Stimulated activated CD8-positive, alpha-beta memory T cell treated with anti-CD3 and anti-CD28 coated beads, Interleukin-7, amount 100 ng/mL, for 48 hours (primary cell): Measurements from ENCODE around the gene DCAF5.
"Not testable (repeated sequence)": the region's sequence is repeated elsewhere in the genome, so short reads cannot be mapped to it uniquely, and the experiment has no call there.

Experiments
- DNase-seq, 2 donors: peaks; one replicate each; pipeline ENCODE4 v3.0.0-alpha.2; 2020; ENCODE audit warnings: low read depth in 1 of 2; ENCODE audit errors: extremely low read depth in 1 of 2

DCAF5 gene

DNA sequence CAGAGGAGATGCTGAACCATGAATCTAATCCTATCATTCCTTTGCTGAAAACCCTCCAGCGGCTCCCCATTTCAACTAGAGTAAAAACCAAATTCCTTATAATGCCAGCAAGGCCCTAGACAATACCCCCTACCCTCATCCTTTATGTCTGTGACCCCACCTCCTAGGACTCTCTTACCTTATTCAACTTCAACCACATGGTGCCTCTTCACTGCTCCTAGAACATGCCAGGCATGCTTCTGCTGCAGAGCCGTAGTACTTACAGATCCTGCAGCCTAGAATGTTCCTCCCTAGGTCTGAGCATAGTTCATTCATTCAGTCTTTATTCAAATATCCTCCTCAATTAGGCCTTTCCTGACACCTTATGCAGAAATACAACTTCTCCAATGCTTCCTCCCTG lies 54.9 kb downstream of the DCAF5 start:
- DNase-seq, result no peak

DNA sequence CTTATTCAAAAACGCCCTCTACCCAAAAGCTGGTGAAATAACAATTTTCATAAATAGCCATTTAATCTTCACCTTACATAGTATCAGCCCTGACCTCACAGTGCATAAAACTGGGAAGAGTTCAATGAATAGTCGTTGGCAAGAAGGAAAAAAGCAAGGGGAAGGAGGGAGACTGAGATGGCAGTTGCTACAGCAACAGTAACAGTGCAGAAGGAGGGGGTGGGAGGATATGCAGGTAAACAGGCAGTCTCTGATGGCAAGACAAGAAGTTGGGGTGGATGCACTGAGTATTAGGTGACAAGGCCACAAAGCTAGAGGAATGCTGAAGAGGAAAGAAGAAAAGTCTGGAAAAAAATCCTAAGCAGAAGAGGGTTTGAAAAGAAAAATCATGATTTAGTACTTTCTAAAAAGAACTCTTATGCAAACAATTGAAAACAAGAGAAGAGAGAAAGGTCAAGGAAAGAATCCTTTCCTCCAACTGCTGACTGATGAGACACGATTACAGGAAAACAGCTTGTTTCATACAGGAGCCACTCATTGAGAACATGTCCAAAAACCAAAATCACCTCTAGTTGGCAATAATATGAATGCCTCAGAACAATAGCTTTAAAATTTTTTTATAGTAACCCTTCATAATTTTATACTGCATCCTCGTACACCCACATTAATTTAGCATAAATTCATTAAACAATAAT lies 56.0 kb downstream of the DCAF5 start:
- DNase-seq, result no peak

DNA sequence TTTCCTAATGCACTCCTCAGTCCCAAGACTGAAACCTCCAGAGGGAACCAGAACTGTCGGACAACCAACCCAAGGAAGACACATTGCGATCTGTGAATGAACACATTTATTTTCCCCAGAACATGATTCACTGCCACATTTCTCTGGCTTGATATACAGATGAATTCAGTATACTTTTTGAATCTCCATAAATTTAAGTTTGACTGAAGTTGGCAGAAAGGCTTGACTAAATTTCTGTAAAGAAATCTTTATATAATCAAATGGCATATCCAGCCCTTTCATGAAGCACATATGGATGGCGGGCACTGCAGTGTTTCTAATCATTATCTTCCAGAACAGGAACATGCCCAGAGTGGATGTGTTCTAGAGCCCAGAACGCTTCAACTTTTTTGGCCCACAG lies 56.7 kb downstream of the DCAF5 start:
- DNase-seq, result no peak

DNA sequence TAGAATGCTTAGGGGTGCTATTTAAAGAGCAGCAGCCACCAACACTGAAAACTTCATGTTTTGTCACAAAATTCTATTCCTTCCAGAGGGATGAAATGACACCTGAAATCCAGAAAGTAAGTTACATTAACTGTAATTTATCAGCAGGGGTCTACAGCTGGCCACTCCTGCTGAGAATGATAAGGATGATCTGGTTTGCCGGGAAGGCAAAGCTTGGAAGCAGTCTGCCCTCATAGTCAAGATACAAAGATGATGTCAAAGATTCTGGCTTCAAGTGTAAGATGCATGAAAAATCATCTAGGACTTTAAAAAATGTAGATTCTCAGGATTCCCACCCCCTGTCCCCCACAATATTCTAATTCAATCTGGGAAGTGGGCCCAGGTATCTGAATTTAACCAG lies 58.4 kb downstream of the DCAF5 start:
- DNase-seq, result no peak

DNA sequence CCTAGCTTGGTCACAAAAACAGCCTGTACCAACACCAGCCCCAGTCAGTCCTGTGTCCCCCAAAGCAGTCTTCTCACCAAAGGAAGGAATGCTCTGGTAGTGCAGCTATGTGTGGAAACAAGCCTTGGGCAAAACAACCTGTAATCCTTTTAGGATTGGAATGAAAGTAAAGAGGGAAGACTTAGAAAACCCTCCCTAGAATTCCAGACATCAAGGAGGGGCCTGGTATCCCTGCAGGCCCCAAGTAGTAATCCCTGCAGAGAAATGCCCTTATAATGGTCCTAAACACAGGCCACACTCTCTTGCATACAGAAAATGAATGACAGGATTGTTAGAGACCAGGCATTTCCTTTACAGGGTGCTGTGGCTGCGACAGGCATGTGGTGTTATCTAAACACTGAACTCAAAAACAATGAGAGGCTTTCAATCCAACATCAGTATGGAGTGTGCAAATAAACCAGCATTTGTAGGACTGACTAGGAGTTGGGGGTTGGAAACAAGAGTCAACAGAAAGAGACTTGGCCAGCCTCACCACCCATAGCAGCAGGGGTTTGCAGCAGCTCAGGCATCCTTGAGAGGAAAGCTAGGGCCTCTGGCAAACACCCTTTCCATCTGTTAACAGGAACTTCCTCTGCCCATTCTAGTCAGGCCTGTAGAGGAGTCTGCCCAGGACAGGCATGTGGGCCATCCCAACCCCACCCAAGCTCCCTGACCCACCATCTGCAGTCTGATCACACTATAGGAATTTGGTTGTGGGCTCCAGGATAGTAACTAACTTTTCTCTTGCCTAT lies 59.1 kb downstream of the DCAF5 start:
- no peak for DNase-seq

DNA sequence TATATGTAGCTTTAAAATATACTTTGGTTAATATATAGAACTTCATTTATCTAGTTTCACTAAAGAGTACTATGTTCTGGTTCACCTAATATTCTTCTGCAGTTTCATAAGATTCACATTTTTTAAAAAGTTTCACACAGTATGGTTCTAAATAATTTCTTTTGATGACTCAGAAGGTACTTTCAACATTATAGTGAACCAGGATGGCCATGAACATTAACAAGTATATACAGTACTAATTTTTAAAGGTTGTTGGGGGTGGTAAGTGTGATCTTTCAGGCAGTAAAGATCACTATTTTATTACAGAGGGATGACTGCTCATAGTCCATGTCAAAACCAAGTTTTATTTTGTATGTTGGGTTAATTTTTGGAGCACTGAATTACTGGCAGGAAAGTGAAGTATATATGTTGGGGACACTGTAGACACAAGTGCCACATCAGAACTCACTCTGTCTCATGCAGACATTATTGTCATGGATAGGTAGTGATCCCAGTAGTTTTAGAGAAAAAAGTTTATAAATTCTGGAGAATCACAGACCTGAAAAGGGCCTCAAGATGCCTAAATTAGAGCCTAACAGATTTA lies 60.0 kb downstream of the DCAF5 start:
- no peak for DNase-seq

DNA sequence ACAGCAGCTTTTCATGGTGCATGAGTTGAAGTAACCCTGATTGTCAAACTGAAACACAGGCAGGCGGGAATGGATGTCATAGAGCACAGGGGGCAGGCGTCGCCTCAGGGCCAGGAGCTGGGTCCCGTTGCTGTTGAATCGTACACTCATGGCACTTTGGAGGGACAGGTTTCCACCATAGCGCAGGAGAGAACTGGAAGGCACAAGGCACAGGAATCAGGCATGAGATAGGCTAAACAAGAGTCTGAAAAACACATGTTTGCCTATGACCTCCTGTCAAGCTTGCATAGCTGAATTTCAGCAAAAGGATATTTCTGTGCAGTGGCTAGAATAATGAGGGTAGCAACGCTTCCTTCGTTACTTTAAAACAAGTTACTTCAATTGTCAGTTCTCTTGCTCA lies 61.2 kb downstream of the DCAF5 start:
- DNase-seq, result no peak

DNA sequence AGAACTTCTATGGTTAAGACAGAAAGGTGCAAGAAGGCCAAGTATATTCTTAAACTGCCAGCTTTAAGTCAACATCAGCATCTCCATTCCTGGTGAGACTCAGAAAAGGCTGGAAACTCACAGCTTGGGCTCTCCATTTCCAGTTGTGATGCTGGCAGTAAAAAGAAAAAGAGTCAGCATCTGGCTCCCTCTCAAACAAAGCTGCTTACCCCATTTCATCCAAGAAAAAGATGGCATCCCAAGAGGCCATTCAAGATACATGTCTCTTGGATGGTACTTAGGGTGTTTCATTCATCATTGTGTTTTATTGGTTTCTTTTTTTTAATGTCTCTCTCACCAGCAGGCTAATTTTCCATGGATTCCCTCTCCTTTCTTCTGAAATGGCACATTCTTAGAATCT lies 61.9 kb downstream of the DCAF5 start:
- DNase-seq, result no peak

DNA sequence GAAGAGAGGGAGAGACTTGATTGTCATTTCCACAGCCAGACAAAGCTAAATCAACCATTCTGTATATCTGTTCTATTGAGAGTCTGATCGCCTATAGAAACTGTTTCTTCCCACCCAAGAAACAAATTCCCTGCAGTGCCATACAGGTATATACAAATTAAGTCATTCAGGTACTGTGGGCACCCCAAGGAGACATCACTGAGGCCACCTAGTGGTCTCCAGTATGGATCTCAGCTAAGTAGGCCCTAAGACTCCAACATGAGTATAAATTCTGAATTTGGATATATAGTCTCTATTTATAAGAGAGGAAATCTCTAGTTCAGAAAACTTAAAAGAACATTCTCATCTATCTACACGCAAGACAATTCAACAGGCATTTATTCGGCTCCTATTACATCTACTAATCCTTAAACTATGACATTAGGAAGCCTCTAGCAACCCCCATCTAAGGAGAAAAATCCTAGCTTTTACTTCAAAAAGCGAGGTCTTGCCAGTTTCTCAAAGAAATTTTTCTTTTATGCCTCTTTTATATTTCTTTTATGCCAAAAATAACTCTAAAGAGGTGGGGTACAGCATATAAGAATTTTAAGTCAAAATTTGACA lies 62.6 kb downstream of the DCAF5 start:
- DNase-seq, result peak in 1 of 2 donors; percentile 4

DNA sequence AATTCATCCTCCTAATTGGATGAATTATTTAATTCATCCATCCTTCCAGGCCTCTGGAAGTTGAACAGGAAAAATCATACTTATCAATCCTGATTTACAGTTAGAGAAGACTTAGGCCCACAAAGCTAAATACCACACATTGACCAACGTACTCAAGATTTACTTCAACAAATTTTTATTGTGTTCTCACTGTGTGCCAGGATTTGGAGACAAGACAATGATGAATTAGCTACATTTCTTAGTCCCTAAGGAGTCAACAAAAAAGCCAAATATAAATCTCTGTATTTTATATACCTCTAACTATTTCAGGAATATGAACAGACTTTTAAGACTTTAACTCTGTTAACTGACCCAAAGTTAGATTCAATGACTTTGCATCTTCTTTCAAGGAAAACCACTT lies 63.9 kb downstream of the DCAF5 start:
- DNase-seq, result no peak

DNA sequence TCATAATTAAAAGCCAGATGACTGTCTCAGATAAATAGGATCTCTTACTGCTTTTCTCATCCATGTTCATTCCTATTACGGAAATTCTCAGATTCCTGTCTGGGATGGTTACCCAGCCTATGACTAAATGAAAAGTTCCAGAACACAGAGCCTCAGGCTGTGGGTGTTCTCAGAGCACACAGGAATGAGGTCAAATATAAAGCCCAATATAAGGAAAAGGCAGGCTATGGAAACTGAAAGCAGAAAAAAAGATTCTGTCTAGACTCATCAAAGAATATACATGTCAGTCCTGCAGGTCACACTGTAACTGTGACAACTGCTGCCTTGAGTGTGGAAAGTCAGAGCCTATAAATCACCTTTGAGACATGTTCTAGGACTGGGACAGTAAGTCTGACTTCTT lies 64.3 kb downstream of the DCAF5 start:
- DNase-seq, result no peak

DNA sequence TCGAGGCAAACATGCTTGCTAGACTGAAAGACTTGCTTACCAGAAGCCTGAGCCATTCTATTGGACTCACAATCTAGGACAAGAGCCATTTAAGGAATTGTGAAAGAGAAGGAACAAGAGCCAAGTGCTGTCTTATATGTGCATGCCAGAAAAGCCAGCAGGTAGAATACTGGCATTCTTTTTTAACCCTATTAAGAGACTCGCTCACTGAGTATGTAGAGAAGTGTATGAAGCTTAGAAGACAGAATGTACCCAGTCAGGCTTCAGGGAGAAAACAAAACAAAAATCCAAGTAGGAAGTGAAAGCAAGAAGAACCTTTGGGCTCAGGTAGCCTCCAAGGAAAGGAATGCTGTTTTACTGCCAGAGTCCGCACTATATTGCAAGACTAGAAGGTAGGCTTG lies 65.9 kb downstream of the DCAF5 start:
- no peak for DNase-seq

DNA sequence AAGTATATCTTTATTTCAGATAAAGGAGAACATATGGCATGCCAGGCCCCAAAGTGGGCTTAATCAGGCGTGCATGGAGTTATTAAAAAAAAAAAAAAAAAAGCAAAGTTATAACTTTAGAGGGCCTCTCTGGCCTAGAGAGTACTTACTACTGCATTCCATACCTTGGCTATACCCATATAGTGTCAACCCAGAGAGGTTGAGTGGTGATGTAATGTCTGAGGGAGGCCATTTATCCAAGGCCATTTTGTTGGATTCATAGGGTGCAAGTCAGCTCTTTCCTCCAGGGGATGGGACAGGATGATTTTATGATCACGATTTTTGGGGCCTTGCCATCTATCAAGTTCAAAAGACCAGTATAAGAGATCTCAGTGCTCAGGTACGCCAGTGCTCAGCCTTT lies 66.4 kb downstream of the DCAF5 start:
- no peak for DNase-seq

DNA sequence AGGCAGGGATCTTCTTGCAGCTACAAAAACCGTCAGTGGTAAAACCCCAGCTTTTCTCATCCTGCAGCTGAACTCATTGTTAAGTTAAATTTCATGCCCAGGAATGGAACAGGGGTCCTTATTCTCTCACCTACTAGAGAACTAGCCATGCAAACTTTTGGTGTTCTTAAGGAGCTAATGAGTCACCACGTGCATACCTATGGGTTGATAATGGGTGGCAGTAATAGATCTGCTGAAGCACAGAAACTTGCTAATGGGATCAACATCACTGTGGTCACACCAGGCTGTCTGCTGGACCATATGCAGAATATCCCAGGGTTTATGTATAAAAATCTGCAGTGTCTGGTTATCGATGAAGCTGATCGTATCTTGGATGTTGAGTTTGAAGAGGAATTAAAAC lies 68.9 kb downstream of the DCAF5 start:
- DNase-seq, result no peak

DNA sequence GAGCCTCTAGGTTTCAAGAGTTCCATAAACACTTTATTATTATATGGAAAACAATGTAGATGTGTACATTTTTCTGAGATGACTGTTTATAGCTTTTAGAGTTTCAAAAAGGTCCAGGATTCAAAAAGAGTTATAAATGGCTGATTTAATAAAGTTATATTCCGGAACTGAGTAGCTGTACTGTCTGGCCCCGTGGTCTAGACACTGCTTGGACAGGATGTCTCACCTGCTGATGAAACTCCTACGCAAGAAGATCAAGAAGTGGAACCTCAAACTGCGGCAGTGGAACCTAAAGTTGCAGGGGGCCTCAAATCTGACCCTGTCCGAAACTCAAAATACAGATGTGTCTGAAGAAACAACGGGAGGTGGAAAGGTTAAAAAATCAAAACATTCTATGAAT lies 69.7 kb downstream of the DCAF5 start:
- DNase-seq, result no peak

DNA sequence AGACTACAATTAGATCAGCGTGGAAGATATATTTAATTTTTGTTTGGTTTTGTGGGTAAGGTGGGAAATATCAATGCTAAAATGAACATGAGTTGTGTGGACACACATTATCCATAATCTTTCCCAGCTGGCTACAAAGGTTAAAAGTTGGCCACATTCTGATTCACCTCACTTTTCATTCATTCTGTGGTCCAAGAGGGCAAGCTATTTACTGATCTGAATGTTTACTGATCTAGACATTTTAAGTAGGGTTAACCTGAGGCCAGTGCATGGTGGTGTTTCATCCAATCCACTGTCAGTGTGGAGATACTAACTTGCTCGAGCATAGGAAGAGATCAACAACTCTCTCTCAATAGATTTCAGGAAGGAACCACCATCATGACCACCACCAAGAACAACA lies 71.6 kb downstream of the DCAF5 start:
- no peak for DNase-seq

DNA sequence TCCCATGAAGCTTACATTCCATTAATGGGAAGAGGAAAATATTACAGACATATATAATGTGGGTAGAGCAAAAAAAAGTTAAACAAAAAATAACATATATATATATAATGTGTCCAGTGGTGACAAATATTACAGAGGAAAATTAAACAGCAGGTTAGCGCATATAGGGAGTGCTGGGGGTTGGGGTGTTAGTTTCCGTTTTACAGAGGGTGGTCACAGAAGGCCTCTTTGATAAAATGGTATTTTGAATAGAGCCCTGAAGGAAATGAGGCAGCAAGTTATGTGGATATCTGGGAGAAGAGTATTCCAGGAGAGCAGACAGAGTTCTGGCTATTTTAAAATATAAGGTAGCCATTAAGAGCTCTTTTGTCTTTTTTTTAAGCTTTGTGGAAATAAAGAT lies 73.2 kb downstream of the DCAF5 start:
- no peak for DNase-seq

DNA sequence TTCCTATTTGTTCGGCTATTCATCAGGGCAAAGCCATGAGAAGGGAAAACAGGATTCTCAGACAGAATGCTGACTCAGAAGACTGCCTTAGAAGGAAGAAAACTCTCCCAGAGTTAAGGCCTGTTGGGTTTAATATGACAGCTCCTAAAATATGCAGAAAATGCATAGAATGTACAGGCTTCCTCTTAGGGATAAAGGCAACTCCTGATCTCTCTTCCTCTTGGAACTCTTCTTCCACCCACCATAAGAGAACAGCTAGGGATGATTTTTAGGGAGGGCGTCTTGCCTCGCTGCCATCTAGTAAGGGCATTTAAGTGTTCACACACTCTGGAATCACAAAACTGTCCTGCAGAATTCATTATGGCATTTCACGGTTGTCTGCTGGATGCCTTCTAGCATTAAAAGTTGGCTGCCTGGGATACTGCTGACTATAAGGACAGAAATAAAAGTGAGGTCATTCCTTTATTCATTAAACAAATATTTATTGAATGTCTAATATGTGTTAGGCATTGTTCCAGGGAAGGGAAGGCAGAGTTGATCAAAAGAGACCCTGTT lies 73.7 kb downstream of the DCAF5 start:
- no peak for DNase-seq

DNA sequence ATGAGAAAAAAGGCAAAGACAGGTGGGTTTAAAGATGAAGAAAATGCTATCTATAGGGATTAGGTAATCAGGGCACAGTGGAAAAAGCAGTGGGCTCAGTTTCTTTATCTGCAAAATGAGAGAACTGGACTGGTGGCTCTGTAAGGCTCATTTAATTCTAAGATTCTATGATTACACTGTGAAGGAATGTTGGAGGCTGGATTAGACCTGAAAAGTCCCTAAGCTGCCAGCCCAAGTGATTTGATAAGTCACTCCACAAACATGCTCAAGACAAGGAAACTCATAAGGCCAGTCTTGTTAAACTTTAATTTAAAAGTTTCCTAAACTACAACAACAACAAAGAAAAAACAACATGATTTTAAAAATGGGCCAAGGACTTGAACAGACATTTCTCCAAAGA lies 75.1 kb downstream of the DCAF5 start:
- DNase-seq, result no peak

DNA sequence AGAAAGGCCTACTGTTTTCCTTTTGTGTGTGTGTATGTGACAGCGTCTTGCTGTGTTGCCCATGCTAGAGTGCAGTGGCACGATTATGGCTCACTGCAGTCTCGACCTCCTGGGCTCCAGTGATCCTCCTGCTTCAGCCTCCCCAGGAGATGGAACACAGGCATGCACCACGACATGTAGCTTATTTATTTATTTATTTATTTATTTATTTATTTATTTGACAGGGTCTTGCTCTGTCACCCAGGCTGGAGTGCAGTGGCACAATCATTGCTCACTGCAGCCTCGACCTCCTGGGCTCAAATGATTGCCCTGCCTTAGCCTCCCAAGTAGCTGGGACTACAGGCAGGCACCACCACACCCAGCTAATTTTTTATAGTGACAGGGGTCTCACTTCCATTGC lies 75.7 kb downstream of the DCAF5 start:
- DNase-seq, result not testable (repeated sequence)

DNA sequence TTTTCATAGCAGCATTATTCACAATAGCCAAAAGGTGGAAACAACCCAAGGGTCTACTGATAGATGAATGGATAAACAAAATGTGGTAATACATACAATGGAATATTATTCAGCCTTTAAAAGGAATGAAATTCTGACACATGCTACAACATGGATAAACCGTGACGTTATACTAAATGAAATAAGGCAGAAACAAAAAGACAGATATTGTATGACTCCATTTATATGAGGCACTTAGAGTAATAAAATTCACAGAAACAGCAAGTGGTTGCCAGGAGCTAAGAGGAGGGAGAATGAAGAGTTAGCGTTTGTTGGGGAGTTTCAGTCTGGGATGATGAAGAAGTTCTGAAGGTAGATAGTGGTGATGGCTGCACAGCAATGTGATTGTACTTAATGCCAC lies 76.6 kb downstream of the DCAF5 start:
- DNase-seq, result no peak

DNA sequence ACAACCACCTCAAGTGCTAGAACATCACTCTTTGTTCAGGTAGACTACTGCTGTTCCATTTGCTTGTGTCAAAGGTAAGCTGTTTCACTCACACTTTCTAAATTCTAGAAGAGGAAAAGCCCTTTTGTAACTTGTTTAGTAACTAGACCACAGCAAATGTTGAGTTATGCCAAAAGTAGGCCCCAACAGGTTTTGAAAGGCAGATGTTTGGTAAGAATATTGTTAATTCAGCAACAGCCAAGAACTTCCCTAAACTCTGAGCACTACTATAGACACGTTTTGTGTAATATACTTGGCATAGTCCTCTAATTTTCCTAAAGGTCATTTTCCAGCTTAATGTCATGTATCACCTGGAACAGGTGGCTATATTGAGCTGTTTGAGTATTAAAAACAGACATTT lies 79.0 kb downstream of the DCAF5 start:
- no peak for DNase-seq
